Measurements from ENCODE around the gene DTD1. TPM values are rescaled to one million over a fixed set of nuclear protein-coding genes. Genes with fewer than 3 reads are reported as not detected.
"Not testable (repeated sequence)": the region's sequence is repeated elsewhere in the genome, so short reads cannot be mapped to it uniquely, and the experiment has no call there.

Gene DTD1
- total RNA-seq, 2 experiments from 2014 or later, result 27.6 to 43.0 TPM

DNA sequence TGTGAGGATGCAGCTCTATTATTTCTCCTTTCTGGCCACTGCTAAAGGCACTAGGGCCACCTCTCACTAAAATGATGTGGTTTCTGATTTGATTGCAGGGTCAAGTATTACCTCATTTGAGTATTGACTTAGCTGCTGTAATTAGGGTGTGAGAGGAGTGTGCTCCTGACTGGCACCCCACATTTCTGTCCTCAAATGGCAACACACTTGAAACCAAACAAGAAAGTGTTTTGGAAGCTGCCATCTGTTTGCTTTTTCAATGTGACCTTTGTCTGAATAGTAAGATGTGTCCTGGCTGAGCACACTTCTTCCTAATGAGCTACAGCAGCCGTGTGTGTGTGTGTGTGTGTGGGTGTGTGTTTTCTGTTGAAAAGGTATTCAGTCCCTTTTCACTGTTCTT, 162.9 kb downstream of the DTD1 start:
- DNase-seq (ENCODE audit: low spot score), result no peak
- Histone ChIP-seq H3K27ac (ENCODE audit: low read depth, low read length, poor library complexity, severe bottlenecking) (no peak overlapping the region), H3K79me2 (ENCODE audit: insufficient read depth, low read depth, low read length) (no peaks in the 10 kb centered on the region), H3K9me3 (ENCODE audit: low read length) (no peaks in the 10 kb centered on the region), H3K4me1 (ENCODE audit: insufficient read depth, low read length, poor library complexity, severe bottlenecking) (no peaks in the 10 kb centered on the region), H3K4me2 (ENCODE audit: low read length) (no peak overlapping the region), H3K36me3 (ENCODE audit: insufficient read depth, low read length) (no peaks in the 10 kb centered on the region), H4K20me1 (ENCODE audit: insufficient read depth, low read length) (no peaks in the 10 kb centered on the region), H2AFZ (ENCODE audit: low read length) (no peak overlapping the region), H3K9me2 (ENCODE audit: insufficient read depth, low read length) (no peaks in the 10 kb centered on the region), H3K4me3 (ENCODE audit: low read depth, low read length, poor library complexity, severe bottlenecking) (no peak overlapping the region)
- ChIA-PET POLR2A (interaction anchor here (1.1 kb wide), 1 partner anchor 22 kb away, joined by 3 read pairs; no protein-coding TSS in a partner anchor), CTCF (ENCODE audit: unreplicated experiment) (no interaction called here)
- intact Hi-C loops (cut with micrococcal nuclease; ENCODE audit: unreplicated experiment), result no loop called here
- TF ChIP-seq EZH2phosphoT487 (IDR thresholded peaks at IDR 0.05; ENCODE audit: borderline replicate concordance, low read depth, low read length), result no peak
- no TSS peak for BruUV-seq (replicated peaks)

DNA sequence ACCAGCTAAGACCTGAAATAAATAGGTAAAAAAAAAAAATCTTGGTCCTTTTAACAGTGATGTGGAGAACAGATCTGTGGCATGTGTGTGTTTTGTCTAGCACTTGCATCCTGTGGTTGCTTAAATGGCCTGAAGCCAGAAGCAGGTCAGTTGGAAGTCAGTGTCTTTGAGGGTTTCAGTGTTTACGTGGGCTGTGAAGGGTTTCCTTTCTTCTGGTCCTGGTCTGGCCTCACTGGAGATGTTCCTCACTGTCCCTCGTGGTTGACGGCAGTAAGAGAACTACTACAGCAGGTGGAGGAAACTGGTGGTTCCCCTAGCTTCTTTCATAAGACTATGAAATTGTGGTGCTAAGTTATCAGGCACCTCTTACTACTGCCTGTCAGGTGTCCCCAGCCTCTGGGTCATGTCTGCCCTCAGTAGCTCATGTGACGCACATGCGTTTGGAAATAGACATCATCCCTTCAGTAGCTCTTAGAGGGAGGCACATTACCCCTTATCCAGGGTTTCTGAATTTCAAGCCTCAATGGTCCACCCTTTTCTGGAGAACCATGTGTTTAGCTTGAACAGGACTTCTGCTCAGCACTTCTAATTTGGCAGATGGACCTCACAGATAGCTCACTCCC, 166.3 kb downstream of the DTD1 start:
- no peaks in the 10 kb centered on the region for H3K4me1 ChIP-seq (ENCODE audit: insufficient read depth, low read length, poor library complexity, severe bottlenecking)
- no peaks in the 10 kb centered on the region for H3K9me3 ChIP-seq (ENCODE audit: low read length)
- no peaks in the 10 kb centered on the region for H4K20me1 ChIP-seq (ENCODE audit: insufficient read depth, low read length)
- no peaks in the 10 kb centered on the region for H3K79me2 ChIP-seq (ENCODE audit: insufficient read depth, low read depth, low read length)
- ChIA-PET CTCF (ENCODE audit: unreplicated experiment) (no interaction called here), POLR2A (interaction anchor here (0.6 to 1.3 kb wide), 3 partner anchors 13 to 620 kb away, joined by 3 read pairs; no protein-coding TSS in a partner anchor)
- no peak for TF ChIP-seq EZH2phosphoT487 (IDR thresholded peaks at IDR 0.05; ENCODE audit: borderline replicate concordance, low read depth, low read length)
- TF ChIP-seq CTCF (conservative IDR thresholded peaks at IDR 0.05; ENCODE audit: low read length), result no peak
- intact Hi-C loops (cut with micrococcal nuclease; ENCODE audit: unreplicated experiment), result no loop called here
- BruUV-seq (replicated peaks), result no TSS peak
- no peak overlapping the region for H3K4me2 ChIP-seq (ENCODE audit: low read length)
- no peak for DNase-seq (ENCODE audit: low spot score)
- H3K4me3 ChIP-seq (ENCODE audit: low read depth, low read length, poor library complexity, severe bottlenecking), result no peak overlapping the region
- H3K27ac ChIP-seq (ENCODE audit: low read depth, low read length, poor library complexity, severe bottlenecking), result no peak overlapping the region
- no peaks in the 10 kb centered on the region for H3K36me3 ChIP-seq (ENCODE audit: insufficient read depth, low read length)
- H2AFZ ChIP-seq (ENCODE audit: low read length), result no peak overlapping the region
- H3K9me2 ChIP-seq (ENCODE audit: insufficient read depth, low read length), result no peaks in the 10 kb centered on the region

DNA sequence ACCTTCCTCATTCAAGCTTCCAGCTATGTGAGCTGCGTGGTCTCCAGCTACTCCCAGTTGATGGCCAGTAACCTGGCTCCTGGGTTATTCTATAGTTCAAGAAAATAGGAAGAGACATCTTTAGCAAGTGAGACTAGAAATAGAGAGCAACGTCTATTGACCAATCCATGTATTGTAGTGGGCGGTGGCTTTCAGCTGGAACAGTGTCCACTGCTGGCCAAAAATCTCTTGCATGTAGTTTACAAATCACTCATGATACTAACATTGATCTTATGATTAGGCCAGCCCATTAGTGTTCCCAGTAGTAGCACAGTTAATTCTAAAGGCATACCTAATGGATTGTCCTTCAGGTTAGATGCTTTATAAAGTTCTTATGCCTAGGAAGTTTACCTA, 166.8 kb downstream of the DTD1 start:
- H3K4me3 ChIP-seq (ENCODE audit: low read depth, low read length, poor library complexity, severe bottlenecking), result no peak overlapping the region
- H3K27ac ChIP-seq (ENCODE audit: low read depth, low read length, poor library complexity, severe bottlenecking), result no peak overlapping the region
- TF ChIP-seq EZH2phosphoT487 (IDR thresholded peaks at IDR 0.05; ENCODE audit: borderline replicate concordance, low read depth, low read length) (no peak), CTCF (conservative IDR thresholded peaks at IDR 0.05; ENCODE audit: low read length) (no peak)
- no peaks in the 10 kb centered on the region for H3K9me3 ChIP-seq (ENCODE audit: low read length)
- no peak overlapping the region for H2AFZ ChIP-seq (ENCODE audit: low read length)
- H3K79me2 ChIP-seq (ENCODE audit: insufficient read depth, low read depth, low read length), result no peaks in the 10 kb centered on the region
- BruUV-seq (replicated peaks), result no TSS peak
- no peak overlapping the region for H3K4me2 ChIP-seq (ENCODE audit: low read length)
- POLR2A ChIA-PET, result interaction anchor here (1.3 kb wide), 1 partner anchor 14 kb away, joined by 3 read pairs; no protein-coding TSS in a partner anchor
- no peaks in the 10 kb centered on the region for H3K4me1 ChIP-seq (ENCODE audit: insufficient read depth, low read length, poor library complexity, severe bottlenecking)
- H3K9me2 ChIP-seq (ENCODE audit: insufficient read depth, low read length), result no peaks in the 10 kb centered on the region
- no peak for DNase-seq (ENCODE audit: low spot score)
- H3K36me3 ChIP-seq (ENCODE audit: insufficient read depth, low read length), result no peaks in the 10 kb centered on the region
- no peaks in the 10 kb centered on the region for H4K20me1 ChIP-seq (ENCODE audit: insufficient read depth, low read length)
- CTCF ChIA-PET (ENCODE audit: unreplicated experiment), result no interaction called here
- intact Hi-C loops (cut with micrococcal nuclease; ENCODE audit: unreplicated experiment), result no loop called here

- H3K4me1 ChIP-seq (ENCODE audit: insufficient read depth, low read length, poor library complexity, severe bottlenecking); H3K79me2 ChIP-seq (ENCODE audit: insufficient read depth, low read depth, low read length); H3K27ac ChIP-seq (ENCODE audit: low read depth, low read length, poor library complexity, severe bottlenecking); POLR2A ChIA-PET; H3K4me3 ChIP-seq (ENCODE audit: low read depth, low read length, poor library complexity, severe bottlenecking); H3K36me3 ChIP-seq (ENCODE audit: insufficient read depth, low read length); BruUV-seq (replicated peaks); H3K4me2 ChIP-seq (ENCODE audit: low read length); H2AFZ ChIP-seq (ENCODE audit: low read length); H3K9me3 ChIP-seq (ENCODE audit: low read length); H4K20me1 ChIP-seq (ENCODE audit: insufficient read depth, low read length); H3K9me2 ChIP-seq (ENCODE audit: insufficient read depth, low read length); CTCF ChIA-PET (ENCODE audit: unreplicated experiment); DNase-seq (ENCODE audit: low spot score); intact Hi-C loops (cut with micrococcal nuclease; ENCODE audit: unreplicated experiment): not testable (repeated sequence)
Observed at GRCh38 chr20:18760852-18761251, 173.0 kb downstream of the DTD1 start.
